Ishikawa (cell line): ENCODE measurements around the gene SLC39A13.

Source experiments
- CEBPB ChIP-seq: IDR thresholded peaks from 2 replicates; pipeline ENCODE4 v1.6.1; 2012
- CREB1 ChIP-seq: IDR thresholded peaks from 2 replicates; pipeline ENCODE4 v1.6.1; 2012; ENCODE audit warnings: low read depth
- EGR1 ChIP-seq: IDR thresholded peaks from 2 replicates; pipeline ENCODE4 v1.6.1; 2012
- RAD21 ChIP-seq: IDR thresholded peaks from 2 replicates; pipeline ENCODE4 v1.6.1; 2012; ENCODE audit warnings: low read depth
- YY1 ChIP-seq: IDR thresholded peaks from 2 replicates; pipeline ENCODE4 v1.6.1; 2012; ENCODE audit warnings: low read depth
- ZBTB7A ChIP-seq: IDR thresholded peaks from 2 replicates; pipeline ENCODE4 v1.6.1; 2012; ENCODE audit warnings: low read depth
- TF ChIP-seq, protein P1 (sequence below): IDR thresholded peaks from 2 replicates; pipeline ENCODE4 v1.6.1; 2012
- TF ChIP-seq, protein P2 (sequence below): IDR thresholded peaks from 2 replicates; pipeline ENCODE4 v1.6.1; 2012; ENCODE audit warnings: low read depth, mild to moderate bottlenecking

- TF ChIP-seq EGR1: no peak
- TF ChIP-seq CEBPB: no peak
- TF ChIP-seq, protein P1, sequence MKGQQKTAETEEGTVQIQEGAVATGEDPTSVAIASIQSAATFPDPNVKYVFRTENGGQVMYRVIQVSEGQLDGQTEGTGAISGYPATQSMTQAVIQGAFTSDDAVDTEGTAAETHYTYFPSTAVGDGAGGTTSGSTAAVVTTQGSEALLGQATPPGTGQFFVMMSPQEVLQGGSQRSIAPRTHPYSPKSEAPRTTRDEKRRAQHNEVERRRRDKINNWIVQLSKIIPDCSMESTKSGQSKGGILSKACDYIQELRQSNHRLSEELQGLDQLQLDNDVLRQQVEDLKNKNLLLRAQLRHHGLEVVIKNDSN: no peak
- TF ChIP-seq, protein P2, sequence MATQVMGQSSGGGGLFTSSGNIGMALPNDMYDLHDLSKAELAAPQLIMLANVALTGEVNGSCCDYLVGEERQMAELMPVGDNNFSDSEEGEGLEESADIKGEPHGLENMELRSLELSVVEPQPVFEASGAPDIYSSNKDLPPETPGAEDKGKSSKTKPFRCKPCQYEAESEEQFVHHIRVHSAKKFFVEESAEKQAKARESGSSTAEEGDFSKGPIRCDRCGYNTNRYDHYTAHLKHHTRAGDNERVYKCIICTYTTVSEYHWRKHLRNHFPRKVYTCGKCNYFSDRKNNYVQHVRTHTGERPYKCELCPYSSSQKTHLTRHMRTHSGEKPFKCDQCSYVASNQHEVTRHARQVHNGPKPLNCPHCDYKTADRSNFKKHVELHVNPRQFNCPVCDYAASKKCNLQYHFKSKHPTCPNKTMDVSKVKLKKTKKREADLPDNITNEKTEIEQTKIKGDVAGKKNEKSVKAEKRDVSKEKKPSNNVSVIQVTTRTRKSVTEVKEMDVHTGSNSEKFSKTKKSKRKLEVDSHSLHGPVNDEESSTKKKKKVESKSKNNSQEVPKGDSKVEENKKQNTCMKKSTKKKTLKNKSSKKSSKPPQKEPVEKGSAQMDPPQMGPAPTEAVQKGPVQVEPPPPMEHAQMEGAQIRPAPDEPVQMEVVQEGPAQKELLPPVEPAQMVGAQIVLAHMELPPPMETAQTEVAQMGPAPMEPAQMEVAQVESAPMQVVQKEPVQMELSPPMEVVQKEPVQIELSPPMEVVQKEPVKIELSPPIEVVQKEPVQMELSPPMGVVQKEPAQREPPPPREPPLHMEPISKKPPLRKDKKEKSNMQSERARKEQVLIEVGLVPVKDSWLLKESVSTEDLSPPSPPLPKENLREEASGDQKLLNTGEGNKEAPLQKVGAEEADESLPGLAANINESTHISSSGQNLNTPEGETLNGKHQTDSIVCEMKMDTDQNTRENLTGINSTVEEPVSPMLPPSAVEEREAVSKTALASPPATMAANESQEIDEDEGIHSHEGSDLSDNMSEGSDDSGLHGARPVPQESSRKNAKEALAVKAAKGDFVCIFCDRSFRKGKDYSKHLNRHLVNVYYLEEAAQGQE: no peak
- TF ChIP-seq RAD21: no peak
- TF ChIP-seq ZBTB7A: no peak
- no peak for TF ChIP-seq YY1
- TF ChIP-seq CREB1: no peak
These were observed 5.7 kb downstream of the SLC39A13 start for GRCh38 chr11:47413908-47414684.
